ENCODE measurements around the gene ATXN1. TPM values are rescaled to one million over a fixed set of nuclear protein-coding genes. Genes with fewer than 3 reads are reported as not detected.

The ATXN1 gene
- polyA plus RNA-seq, 1 of the 3 experiments (the other 2 are of a cell fraction) = 7.9 TPM

DNA sequence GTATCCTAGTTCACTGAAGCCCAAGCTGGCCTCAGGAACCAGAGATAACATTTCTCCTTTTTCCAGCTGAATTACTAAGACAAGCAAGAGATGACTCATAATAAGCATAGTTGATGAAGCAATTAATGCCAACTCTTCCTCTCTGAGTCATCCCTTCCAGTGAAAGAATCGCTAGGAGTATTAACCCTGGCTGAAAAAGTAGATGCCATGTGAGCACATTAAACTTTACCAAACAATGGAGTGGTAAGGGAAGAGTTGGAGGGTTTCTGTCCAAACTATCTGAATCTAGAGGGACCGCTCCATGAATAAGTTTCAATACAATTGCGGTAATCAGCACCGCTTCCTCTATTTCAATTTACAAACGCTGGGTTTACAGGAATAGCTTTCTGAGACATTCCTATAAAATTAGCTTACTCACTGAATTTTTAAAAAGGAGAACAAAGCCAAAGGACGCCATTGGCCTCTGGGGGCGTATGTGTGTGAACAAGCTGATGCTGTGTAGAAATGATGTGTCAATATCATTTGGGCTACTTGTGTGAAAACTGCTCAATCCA lies 48.3 kb downstream of the ATXN1 start:
- POLR2A ChIA-PET = no interaction called here
- TF ChIP-seq FOSL2 (IDR thresholded peaks at IDR 0.05; ENCODE audit: borderline replicate concordance, low read depth) = peak; percentile 99
- TF ChIP-seq GATA2 (CRISPR knock-in tag; IDR thresholded peaks at IDR 0.05) = no peak
- TF ChIP-seq TEAD4 (IDR thresholded peaks at IDR 0.05; ENCODE audit: borderline replicate concordance, insufficient read depth) = 0 out of 2 replicates have a peak, but pooled peaks have one; percentile 41
- TF ChIP-seq, protein P1, sequence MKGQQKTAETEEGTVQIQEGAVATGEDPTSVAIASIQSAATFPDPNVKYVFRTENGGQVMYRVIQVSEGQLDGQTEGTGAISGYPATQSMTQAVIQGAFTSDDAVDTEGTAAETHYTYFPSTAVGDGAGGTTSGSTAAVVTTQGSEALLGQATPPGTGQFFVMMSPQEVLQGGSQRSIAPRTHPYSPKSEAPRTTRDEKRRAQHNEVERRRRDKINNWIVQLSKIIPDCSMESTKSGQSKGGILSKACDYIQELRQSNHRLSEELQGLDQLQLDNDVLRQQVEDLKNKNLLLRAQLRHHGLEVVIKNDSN (IDR thresholded peaks at IDR 0.05; ENCODE audit: borderline replicate concordance, low read depth) = no peak
- no peak; the same call in 1 of the 2 replicates for TF ChIP-seq POLR2AphosphoS5 (IDR thresholded peaks at IDR 0.05; ENCODE audit: low read depth, low read length)
- peak; percentile 81; the same call in 1 of the 2 replicates for TF ChIP-seq RXRA (IDR thresholded peaks at IDR 0.05; ENCODE audit: borderline replicate concordance, low read depth)
- TF ChIP-seq TCF12 (IDR thresholded peaks at IDR 0.05) = peak; percentile 82
- TF ChIP-seq RCOR1 (IDR thresholded peaks at IDR 0.05; ENCODE audit: low read length) = no peak
- TF ChIP-seq GABPA (IDR thresholded peaks at IDR 0.05; ENCODE audit: low read depth) = no peak
- 0 out of 2 replicates have a peak, but pooled peaks have one; percentile 12 for TF ChIP-seq MEF2A (IDR thresholded peaks at IDR 0.05; ENCODE audit: borderline replicate concordance, low read depth)
- TF ChIP-seq NRF1 (IDR thresholded peaks at IDR 0.05; ENCODE audit: low read depth, low read length) = no peak
- no peak for TF ChIP-seq MXI1 (IDR thresholded peaks at IDR 0.05; ENCODE audit: low read depth, low read length)
- TF ChIP-seq, protein P2, sequence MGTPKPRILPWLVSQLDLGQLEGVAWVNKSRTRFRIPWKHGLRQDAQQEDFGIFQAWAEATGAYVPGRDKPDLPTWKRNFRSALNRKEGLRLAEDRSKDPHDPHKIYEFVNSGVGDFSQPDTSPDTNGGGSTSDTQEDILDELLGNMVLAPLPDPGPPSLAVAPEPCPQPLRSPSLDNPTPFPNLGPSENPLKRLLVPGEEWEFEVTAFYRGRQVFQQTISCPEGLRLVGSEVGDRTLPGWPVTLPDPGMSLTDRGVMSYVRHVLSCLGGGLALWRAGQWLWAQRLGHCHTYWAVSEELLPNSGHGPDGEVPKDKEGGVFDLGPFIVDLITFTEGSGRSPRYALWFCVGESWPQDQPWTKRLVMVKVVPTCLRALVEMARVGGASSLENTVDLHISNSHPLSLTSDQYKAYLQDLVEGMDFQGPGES (IDR thresholded peaks at IDR 0.05; ENCODE audit: low read depth, low read length) = no peak
- peak; percentile 57; the same call in 1 of the 2 replicates for TF ChIP-seq NFIC (IDR thresholded peaks at IDR 0.05; ENCODE audit: borderline replicate concordance)
- no peak for TF ChIP-seq EZH2phosphoT487 (IDR thresholded peaks at IDR 0.05; ENCODE audit: borderline replicate concordance, low read depth)
- TF ChIP-seq, protein P3, sequence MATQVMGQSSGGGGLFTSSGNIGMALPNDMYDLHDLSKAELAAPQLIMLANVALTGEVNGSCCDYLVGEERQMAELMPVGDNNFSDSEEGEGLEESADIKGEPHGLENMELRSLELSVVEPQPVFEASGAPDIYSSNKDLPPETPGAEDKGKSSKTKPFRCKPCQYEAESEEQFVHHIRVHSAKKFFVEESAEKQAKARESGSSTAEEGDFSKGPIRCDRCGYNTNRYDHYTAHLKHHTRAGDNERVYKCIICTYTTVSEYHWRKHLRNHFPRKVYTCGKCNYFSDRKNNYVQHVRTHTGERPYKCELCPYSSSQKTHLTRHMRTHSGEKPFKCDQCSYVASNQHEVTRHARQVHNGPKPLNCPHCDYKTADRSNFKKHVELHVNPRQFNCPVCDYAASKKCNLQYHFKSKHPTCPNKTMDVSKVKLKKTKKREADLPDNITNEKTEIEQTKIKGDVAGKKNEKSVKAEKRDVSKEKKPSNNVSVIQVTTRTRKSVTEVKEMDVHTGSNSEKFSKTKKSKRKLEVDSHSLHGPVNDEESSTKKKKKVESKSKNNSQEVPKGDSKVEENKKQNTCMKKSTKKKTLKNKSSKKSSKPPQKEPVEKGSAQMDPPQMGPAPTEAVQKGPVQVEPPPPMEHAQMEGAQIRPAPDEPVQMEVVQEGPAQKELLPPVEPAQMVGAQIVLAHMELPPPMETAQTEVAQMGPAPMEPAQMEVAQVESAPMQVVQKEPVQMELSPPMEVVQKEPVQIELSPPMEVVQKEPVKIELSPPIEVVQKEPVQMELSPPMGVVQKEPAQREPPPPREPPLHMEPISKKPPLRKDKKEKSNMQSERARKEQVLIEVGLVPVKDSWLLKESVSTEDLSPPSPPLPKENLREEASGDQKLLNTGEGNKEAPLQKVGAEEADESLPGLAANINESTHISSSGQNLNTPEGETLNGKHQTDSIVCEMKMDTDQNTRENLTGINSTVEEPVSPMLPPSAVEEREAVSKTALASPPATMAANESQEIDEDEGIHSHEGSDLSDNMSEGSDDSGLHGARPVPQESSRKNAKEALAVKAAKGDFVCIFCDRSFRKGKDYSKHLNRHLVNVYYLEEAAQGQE (IDR thresholded peaks at IDR 0.05; ENCODE audit: low read depth, low read length) = no peak
- TF ChIP-seq, protein P4, sequence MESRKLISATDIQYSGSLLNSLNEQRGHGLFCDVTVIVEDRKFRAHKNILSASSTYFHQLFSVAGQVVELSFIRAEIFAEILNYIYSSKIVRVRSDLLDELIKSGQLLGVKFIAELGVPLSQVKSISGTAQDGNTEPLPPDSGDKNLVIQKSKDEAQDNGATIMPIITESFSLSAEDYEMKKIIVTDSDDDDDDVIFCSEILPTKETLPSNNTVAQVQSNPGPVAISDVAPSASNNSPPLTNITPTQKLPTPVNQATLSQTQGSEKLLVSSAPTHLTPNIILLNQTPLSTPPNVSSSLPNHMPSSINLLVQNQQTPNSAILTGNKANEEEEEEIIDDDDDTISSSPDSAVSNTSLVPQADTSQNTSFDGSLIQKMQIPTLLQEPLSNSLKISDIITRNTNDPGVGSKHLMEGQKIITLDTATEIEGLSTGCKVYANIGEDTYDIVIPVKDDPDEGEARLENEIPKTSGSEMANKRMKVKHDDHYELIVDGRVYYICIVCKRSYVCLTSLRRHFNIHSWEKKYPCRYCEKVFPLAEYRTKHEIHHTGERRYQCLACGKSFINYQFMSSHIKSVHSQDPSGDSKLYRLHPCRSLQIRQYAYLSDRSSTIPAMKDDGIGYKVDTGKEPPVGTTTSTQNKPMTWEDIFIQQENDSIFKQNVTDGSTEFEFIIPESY (IDR thresholded peaks at IDR 0.05; ENCODE audit: borderline replicate concordance, low read depth) = no peak
- no peak; the same call in 1 of the 2 replicates for TF ChIP-seq TAF1 (IDR thresholded peaks at IDR 0.05; ENCODE audit: borderline replicate concordance, low read depth, low read length)
- peak in 1 of 2 experiments; percentile 78; a peak in 1 of 4 replicates for TF ChIP-seq EP300 (IDR thresholded peaks at IDR 0.05; ENCODE audit: borderline replicate concordance in 1 of 2, low read depth in 1 of 2, low read length in 1 of 2)
- TF ChIP-seq FOXJ3 (CRISPR knock-in tag; IDR thresholded peaks at IDR 0.05) = no peak
- no peak for TF ChIP-seq CHD2 (IDR thresholded peaks at IDR 0.05; ENCODE audit: low read length, partially characterized antibody)
- TF ChIP-seq RFX5 (IDR thresholded peaks at IDR 0.05; ENCODE audit: low read length) = no peak
- TF ChIP-seq, protein P5, sequence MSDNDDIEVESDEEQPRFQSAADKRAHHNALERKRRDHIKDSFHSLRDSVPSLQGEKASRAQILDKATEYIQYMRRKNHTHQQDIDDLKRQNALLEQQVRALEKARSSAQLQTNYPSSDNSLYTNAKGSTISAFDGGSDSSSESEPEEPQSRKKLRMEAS (IDR thresholded peaks at IDR 0.05; ENCODE audit: low read depth) = peak; percentile 62
- TF ChIP-seq SMC3 (IDR thresholded peaks at IDR 0.05; ENCODE audit: low read depth, low read length) = no peak
- TF ChIP-seq ELF1 (IDR thresholded peaks at IDR 0.05) = no peak

More for the DNA sequence above, 48.3 kb downstream of the ATXN1 start:
- H3K4me1 ChIP-seq (ENCODE audit: control insufficient read depth in 1 of 2, insufficient read depth in 2 of 2, low read depth in 1 of 2, low read length in 1 of 2) = peaks cover 2 to 18% of the 10 kb centered on the region in 2 experiments; a peak in 2 of 4 replicates
- peak overlapping the region; percentile 78 to 97 for H3K27ac ChIP-seq (ENCODE audit: low read depth in 2 of 2, low read length in 1 of 2)
- H3K27me3 ChIP-seq (ENCODE audit: insufficient read depth) = no peaks in the 10 kb centered on the region
- H3K4me2 ChIP-seq = peak overlapping the region; percentile 76
- DNase-seq = no peak
- H3K9me2 ChIP-seq = no peaks in the 10 kb centered on the region
- H3K9me3 ChIP-seq = no peaks in the 10 kb centered on the region
- WGBS (ENCODE audit: low lambda C conversion rate) = 9% methylated on average over 7 of the region's 7 CpGs
- CTCF ChIA-PET = interaction anchor here (1.3 kb wide), 1 partner anchor 50 kb away, joined by 3 read pairs; no protein-coding TSS in a partner anchor
- H4K20me1 ChIP-seq (ENCODE audit: insufficient read depth) = no peaks in the 10 kb centered on the region
- H2AFZ ChIP-seq (ENCODE audit: low read depth) = peak overlapping the region; percentile 23; the same call in 1 of the 2 replicates
- peaks cover 73% of the 10 kb centered on the region for H3K79me2 ChIP-seq (ENCODE audit: insufficient read depth)
- H3K9ac ChIP-seq = peak overlapping the region; percentile 77
- peaks cover 35% of the 10 kb centered on the region for H3F3A ChIP-seq (replicated peaks; ENCODE audit: insufficient read depth)
- H3K36me3 ChIP-seq (replicated peaks in 1 of 2; ENCODE audit: control insufficient read depth in 1 of 2, insufficient read depth in 2 of 2, low read length in 1 of 2) = peaks cover 0 to 4% of the 10 kb centered on the region in 2 experiments
- peak overlapping the region; percentile 37 to 49; a peak in 3 of 4 replicates for H3K4me3 ChIP-seq (ENCODE audit: low read depth in 2 of 2, low read length in 1 of 2)

Measured in SK-N-SH (cell line).